H1 (cell line): ENCODE data around the gene SKAP1. TPM values are rescaled to one million over a fixed set of nuclear protein-coding genes. Genes with fewer than 3 reads are reported as not detected.

ENCODE experiments used
- KDM5A ChIP-seq: fragments of 200-600 bp; IDR thresholded peaks from 2 replicates; pipeline ENCODE4 v1.7.1; 2012; ENCODE audit warnings: mild to moderate bottlenecking, low read length, inconsistent platforms, mixed read lengths
- POLR2AphosphoS5 ChIP-seq: IDR thresholded peaks from 2 replicates; pipeline ENCODE4 v1.6.1; 2011; ENCODE audit warnings: low read depth, low read length
- RXRA ChIP-seq: IDR thresholded peaks from 2 replicates; pipeline ENCODE4 v1.6.1; 2011; ENCODE audit warnings: low read depth, mild to moderate bottlenecking, low read length, moderate library complexity; ENCODE audit not compliant: insufficient read depth
- SP1 ChIP-seq: IDR thresholded peaks from 2 replicates; pipeline ENCODE4 v1.6.1; 2011; ENCODE audit warnings: low read depth, low read length
- polyA plus RNA-seq, 7 experiments: library from polyadenylated mRNA; depleted of rRNA in 3 of 7; stranded (reverse) in 5 of 7; unstranded in 2 of 7; fragments of >200 nt in 5 of 7; fragments of 200-250 nt in 2 of 7; gene quantifications; 1 replicate in 5 of 7; 2 replicates in 1 of 7; 4 replicates in 1 of 7; pipeline versions ENCODE4 v1.2.1 to v1.2.3, GENCODE V29; 2011 to 2013; ENCODE audit warnings: missing spikeins in 2 of 7, mixed read lengths in 2 of 7
- total RNA-seq: library from RNA; stranded (reverse); fragmentation: NEBNext Ultra II Directional; extraction: Animal tissue kit (Norgen Biotek cat#: 25700); gene quantifications from 2 replicates; pipeline ENCODE4 v1.2.1, GENCODE V29; 2021

Gene SKAP1
- total and polyA plus RNA-seq, 2 of the 8 experiments (the other 6 are each of a cell fraction or from before 2014, with no cell fraction given), result not detected

GRCh38 chr17:48231995-48232959 lies 197.7 kb downstream of the SKAP1 start (continued):
- no peak for TF ChIP-seq RXRA
- no peak for TF ChIP-seq SP1
- TF ChIP-seq POLR2AphosphoS5, result no peak
- TF ChIP-seq KDM5A, result no peak
